ENCODE data around the gene CNBP.
"Not testable (repeated sequence)": the region's sequence is repeated elsewhere in the genome, so short reads cannot be mapped to it uniquely, and the experiment has no call there.

Gene CNBP

GRCh38 chr3:129184784-129185542 is 1.3 kb upstream of the CNBP start:
- DNase-seq, result not testable (repeated sequence)

GRCh38 chr3:129184396-129184657 is 631 bp upstream of the CNBP start:
- DNase-seq, result peak; percentile 41

- DNase-seq, result no peak
These were observed 1.1 kb downstream of the CNBP start for GRCh38 chr3:129182390-129183185.

- no peak for DNase-seq
These were observed 1.9 kb downstream of the CNBP start for GRCh38 chr3:129181819-129182218.

- DNase-seq, result no peak
These were observed 3.2 kb downstream of the CNBP start for GRCh38 chr3:129180461-129180860.

GRCh38 chr3:129176051-129176450 is 7.6 kb downstream of the CNBP start:
- DNase-seq, result no peak

DNA sequence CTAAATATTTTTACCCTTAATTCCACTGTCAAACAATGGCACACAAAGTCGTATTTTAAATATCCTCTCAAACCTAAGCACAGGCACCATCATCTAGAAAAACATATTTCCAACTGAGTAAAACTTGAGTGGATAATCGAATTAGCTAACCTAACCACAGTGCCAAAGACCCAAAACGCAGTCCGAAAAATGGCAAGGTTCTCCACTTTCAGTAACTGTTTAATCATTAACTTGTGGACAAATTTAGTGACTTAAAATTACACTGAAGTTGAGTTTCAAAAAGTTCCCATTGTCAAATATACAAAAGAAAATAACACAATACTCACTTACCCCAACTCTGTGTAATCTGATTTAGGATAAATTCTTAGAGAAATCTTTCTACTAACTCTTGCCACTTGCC is 10.0 kb downstream of the CNBP start:
- DNase-seq, result no peak

DNA sequence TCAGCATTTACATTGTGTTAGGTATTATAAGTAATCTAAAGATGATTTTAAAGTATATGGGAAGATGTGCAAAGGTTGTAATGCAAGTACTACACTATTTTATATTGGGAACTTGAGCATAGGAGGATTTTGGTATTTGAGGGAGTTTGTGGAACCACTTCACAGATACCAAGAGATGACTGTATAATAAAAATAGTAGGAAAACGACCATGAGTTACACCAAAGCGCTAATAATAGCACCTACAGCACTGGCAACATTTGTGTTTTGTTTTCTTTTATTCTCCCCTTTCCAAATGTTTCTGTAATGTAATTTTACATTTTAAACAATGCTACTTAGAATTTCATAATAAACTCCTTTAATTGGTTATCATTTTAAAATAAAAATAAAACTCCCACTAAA is 10.5 kb downstream of the CNBP start:
- no peak for DNase-seq

- peak; percentile 3 for DNase-seq
These were observed 16.9 kb downstream of the CNBP start for GRCh38 chr3:129166579-129167332.

DNA sequence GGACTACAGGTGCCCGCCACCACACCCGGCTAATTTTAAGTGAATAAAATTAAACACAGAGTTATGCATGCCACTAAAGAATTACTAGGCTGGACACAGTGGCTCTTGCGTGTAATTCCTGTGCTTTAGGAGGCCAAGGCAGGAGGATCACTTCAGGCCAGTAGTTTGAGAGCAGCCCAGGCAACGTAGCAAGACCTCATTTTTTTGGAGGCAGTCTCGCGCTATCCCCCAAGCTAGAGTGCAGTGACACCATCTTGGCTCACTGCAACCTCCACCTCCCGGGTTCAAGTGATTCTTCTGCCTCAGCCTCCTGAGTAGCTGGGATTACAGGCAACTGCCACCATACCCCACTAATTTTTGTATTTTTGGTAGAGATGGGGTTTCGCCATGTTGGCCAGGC is 18.1 kb downstream of the CNBP start:
- not testable (repeated sequence) for DNase-seq

DNA sequence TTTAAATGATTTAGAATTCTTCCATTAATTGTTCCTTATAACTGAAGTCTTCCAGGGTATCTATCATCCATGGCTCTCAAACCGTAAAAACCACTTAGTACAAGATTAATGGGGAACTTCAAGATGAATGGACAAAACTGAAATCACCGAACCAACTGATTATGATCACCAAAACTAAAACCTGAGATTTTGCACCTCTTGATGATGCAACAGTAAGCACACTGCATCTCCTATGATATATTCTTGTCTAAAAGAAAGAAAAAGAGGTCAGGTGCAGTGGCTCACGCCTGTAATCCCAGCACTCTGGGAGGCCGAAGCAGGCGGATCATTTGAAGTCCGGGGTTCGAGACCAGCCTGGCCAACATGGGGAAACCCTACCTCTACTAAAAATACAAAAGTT is 19.2 kb downstream of the CNBP start:
- DNase-seq, result no peak

DNA sequence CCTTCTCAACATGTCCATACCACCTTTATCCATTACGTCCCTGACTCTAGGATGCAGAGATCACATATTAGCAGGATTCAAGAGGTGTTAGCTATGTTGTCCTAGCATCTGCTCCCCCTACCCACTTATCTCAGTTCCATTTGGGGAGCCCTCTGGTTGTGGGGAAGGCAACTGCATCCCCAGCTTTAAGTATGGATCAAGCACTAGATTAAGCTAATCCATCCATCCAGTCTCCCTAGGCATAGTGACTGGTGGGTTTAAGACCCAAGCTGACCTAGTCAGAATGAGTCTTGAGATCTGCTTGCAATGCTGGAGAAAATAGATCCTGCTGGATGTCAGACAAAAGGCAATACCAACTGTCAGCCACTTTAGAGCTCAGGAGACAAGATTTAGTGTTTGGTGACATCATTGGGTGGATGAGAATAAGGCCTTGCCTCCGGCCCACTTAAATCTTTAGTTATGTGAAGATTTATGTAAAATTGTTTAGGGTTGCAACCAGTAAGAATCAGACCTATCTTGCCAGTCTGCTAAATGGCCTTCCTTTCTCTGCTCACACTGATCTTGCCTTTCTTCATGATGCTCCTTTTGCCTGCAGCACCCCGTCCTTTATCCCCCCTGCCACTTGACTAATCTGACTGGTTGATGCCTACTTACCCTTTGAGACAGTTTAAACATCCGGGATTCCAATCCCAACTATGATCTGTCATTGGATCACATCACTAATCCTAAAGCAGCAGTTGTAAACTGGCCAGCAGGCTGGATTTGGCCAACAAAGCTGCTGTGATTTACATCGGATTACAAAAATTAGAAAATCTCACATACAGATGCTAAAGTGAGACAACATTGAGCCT is 20.7 kb downstream of the CNBP start:
- peak; percentile 42 for DNase-seq

- DNase-seq, result peak; percentile 16
These were observed 21.8 kb downstream of the CNBP start for GRCh38 chr3:129161860-129162271.

GRCh38 chr3:129160891-129161859 is 22.5 kb downstream of the CNBP start, which contains the start of gene ISY1:
Gene ISY1 (minus strand): TSS chr3:129161063. CDS start chr3:129160975, 88 bp downstream.
- DNase-seq, result peak; percentile 100

GRCh38 chr3:129144786-129145185 is 38.9 kb downstream of the CNBP start:
- no peak for DNase-seq

GRCh38 chr3:129141011-129141410 is 42.7 kb downstream of the CNBP start:
- DNase-seq, result not testable (repeated sequence)

DNA sequence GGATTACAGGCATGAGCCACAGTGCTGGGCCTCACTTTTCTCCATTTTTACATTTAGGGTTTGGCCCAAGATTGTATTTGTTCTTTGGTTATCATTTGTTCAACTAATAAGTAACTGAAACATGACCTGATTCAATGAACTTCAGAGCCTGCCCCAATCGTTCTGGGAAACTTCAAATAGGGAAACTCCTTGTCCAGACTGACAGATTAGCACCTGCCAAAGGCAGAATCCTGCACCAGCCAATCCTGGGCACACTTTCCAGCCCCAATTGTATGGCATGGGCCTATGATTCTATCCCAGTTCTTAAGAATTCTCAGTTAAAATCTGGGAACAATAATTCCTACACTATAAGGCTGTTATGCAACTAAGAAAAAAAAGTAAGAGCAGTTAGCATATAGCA is 43.8 kb downstream of the CNBP start:
- DNase-seq, result no peak

DNA sequence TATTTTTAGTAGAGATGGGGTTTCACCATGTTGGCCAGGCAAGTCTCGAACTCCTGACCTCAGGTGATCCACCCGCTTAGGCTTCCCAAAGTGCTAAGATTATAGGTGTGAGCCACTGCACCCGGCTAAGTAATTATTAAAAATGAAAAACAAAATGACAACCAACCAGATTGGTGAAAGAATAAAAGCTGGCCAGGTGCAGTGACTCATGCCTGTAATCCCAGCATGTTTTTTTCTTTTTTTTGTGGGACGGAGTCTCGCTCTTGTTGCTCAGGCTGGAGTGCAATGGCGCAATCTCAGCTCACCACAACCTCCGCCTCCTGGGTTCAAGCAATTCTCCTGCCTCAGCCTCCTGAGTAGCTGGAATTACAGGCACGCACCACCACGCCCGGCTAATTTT is 47.4 kb downstream of the CNBP start:
- not testable (repeated sequence) for DNase-seq

GRCh38 chr3:129132097-129132866 is 51.4 kb downstream of the CNBP start:
- no peak for DNase-seq

- DNase-seq, result no peak
These were observed 52.1 kb downstream of the CNBP start for GRCh38 chr3:129131465-129132088.
